Stimulated activated memory B cell treated with anti-CD40 and anti-IgM and Interleukin-4, amounts not matched to agents 10 μg/mL and 1 μg/mL and 100 μg/mL, for 72 hours (primary cell): ENCODE results near the gene PIGX.

ENCODE experiments used
- ATAC-seq: fragments of 150-1000 bp; cut with Tn5 transposase; 2 replicates; pipeline ENCODE4 v1.10.0; 2021
- H3K27ac Mint-ChIP-seq: one replicate; pipeline ENCODE4 v1.8.0; 2022; ENCODE audit warnings: mild to moderate bottlenecking, mixed read lengths
- H3K27me3 Mint-ChIP-seq: one replicate; pipeline ENCODE4 v1.8.0; 2022; ENCODE audit warnings: mixed read lengths
- H3K36me3 Mint-ChIP-seq: one replicate; pipeline ENCODE4 v1.8.0; 2022; ENCODE audit warnings: mixed read lengths
- H3K4me1 Mint-ChIP-seq: one replicate; pipeline ENCODE4 v1.8.0; 2022; ENCODE audit warnings: mixed read lengths
- H3K4me3 Mint-ChIP-seq: one replicate; pipeline ENCODE4 v1.8.0; 2022; ENCODE audit warnings: mild to moderate bottlenecking, moderate library complexity, mixed read lengths
- H3K9me3 Mint-ChIP-seq: one replicate; pipeline ENCODE4 v1.8.0; 2022; ENCODE audit warnings: mixed read lengths

PIGX gene

DNA sequence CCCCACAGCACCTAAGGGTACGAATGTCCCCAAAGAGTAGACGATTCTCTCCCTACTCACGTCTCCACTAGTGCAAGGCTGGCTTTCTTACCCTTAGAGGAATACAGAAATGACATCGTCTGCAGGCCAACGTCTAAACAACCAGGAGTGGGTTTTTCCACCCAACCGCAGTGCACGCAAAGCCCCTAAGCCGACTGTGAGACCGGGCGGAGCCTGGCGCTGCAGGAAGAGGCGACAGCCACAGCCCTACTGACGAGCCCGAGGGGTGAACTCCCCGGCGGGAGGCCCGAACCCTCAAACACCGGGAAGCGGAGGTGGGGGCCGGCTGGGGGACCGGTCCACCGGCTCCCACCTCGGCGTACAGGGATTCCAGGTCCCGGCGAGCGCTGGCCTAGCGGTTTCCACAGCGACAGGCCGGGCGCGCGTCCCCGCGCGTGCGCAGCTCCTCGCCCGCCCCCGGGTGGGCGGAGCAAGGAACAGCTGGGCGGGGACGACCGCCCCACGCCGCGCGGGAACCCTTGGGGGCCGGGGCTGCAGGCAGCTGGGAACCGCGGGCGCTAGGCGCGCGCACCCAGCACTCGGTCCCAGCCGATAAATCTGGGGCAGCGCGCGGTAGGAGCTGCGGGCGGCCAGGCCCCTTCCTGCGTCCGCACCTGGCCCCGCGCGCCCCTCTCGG, at the start of gene PIGX, which contains the start of gene CEP19:
Gene PIGX (plus strand): TSS at position 540 of the 676 bp plus-strand sequence.
Gene CEP19 (minus strand): TSS at position 413 of the 676 bp plus-strand sequence. CDS start 3,593 bp downstream, outside the sequence.
- Mint-ChIP-seq H3K27me3 (no peaks in the 10 kb centered on the region), H3K4me3 (peak within 1 kb of the TSS; percentile 89), H3K36me3 (peaks cover 8% of the 10 kb centered on the region), H3K9me3 (no peaks in the 10 kb centered on the region), H3K27ac (peak within 1 kb of the TSS; percentile 99), H3K4me1 (peaks cover 18% of the 10 kb centered on the region)
- peak; percentile 91 for ATAC-seq

DNA sequence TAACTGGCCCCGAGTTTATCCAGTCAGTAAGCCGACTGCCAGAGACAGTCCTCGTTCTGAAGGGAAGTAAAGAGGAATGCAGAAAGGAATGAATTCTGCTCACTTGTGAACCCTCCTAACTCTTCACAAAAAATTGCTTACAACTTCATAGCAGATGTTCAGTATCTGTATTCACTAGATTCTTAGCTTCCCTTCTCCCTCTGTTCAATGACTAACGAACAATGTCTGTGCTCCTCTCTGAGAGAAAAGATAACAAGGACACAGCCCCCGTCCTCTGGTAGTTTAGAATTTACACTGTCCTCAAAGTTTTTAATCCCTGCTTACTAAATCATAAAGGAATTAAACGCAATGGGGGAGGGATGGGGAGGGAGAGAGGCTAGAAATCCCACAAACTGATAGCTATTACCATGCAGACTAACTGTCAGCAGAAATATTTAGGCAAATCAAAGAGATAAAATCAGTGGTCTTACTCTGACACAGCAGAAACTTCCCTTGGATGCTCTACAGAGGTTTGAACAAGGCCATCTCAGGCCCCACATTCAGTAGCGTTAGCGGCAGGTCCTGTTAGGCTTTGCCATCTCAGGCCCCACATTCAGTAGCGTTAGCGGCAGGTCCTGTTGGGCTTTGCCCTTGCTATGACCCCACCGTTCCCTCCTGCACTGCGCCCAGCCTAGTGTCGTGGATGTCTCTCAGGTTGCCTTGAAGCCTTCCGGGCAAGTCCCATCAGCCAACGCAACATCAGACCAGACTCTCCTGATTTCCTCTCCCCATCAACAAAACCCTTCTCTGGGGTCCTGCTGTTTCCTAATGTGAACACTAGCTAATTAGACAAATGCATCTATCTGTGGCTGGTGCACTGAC, 49.2 kb upstream of the PIGX start:
- Mint-ChIP-seq H3K36me3 (peaks cover 61% of the 10 kb centered on the region), H3K4me1 (peaks cover 17% of the 10 kb centered on the region), H3K4me3 (no peak overlapping the region), H3K27me3 (no peaks in the 10 kb centered on the region), H3K9me3 (no peaks in the 10 kb centered on the region), H3K27ac (no peak overlapping the region)
- no peak for ATAC-seq

DNA sequence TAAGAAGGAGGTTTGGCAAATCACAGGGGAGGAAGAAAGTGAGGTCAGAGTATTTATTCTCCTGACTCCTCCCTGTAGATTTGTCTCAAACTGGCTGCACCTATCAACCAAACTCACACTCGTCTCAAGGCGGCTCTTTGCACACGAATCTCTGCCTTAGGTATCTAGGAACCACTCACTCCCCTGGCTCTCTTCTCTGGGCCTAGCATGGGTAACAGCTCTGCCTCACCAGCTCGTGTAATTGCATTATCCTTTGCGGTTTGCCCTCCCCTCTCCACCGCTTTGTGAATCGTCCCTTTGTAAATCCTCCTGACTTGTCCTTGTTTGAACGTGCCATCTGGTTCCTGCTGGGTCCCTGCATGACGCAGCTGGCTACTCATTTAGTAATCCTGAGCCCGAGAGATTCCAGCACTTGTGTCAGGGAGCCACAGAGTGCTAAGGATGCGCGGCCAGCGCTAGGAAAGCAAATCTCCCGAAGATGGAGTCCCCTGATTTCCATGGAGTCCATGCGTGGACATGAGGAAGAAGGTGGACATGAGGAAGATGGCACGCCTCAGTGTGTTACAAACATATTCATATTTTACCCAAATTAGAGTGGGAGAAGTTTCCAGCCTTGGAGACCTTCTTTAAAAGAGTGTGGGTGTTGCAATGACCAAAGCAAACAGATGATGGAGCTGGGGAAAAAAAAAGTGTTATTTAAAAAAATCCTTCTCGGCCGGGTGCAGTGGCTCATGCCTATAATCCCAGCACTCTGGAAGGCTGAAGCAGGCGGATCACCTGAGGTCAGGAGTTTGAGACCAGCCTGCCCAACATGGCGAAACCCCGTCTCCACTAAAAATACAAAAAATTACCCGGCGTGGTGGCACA, 45.9 kb upstream of the PIGX start:
- Mint-ChIP-seq H3K27me3 (no peaks in the 10 kb centered on the region), H3K4me3 (no peak overlapping the region), H3K36me3 (peaks cover 37% of the 10 kb centered on the region), H3K27ac (peak overlapping the region; percentile 45), H3K9me3 (no peaks in the 10 kb centered on the region), H3K4me1 (peaks cover 43% of the 10 kb centered on the region)
- ATAC-seq, result no peak

DNA sequence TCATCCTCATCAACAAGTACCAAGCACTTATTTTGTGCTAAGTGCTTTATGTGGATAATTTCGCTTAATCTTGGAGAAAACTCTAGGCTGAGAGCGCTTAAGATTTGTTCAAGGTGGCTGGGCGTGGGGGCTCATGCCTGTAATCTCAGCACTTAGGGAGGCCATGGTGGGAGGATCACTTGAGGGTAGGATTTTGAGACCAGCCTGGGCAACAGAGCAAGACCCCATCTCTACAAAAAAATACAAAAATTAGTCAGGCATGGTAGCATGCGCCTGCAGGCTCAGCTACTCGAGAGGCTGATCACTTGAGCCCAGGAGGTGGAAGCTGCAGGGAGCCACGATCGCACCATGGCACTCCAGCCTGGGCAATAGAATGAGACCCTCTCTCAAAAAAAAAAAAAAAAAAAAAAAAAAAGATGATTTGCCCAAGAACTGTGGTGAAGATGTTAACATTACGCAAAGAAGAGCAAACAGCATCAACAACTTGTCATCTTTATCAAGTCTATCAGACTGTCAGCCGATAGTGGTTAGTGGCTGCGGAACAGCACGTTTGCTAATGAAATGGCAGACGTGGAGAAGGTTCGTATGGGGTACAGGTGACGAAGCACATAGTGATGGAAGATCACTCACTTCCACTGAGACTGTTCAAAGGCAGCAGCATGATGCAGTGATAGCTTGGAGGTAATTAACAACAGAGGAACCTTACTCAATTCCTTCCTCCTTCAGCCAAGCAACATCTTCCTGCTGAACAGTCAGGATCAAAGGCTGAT, 44.9 kb upstream of the PIGX start:
- peaks cover 33% of the 10 kb centered on the region for H3K36me3 Mint-ChIP-seq
- no peak overlapping the region for H3K27ac Mint-ChIP-seq
- no peaks in the 10 kb centered on the region for H3K27me3 Mint-ChIP-seq
- H3K9me3 Mint-ChIP-seq, result no peaks in the 10 kb centered on the region
- H3K4me1 Mint-ChIP-seq, result peaks cover 50% of the 10 kb centered on the region
- no peak overlapping the region for H3K4me3 Mint-ChIP-seq
- no peak for ATAC-seq

DNA sequence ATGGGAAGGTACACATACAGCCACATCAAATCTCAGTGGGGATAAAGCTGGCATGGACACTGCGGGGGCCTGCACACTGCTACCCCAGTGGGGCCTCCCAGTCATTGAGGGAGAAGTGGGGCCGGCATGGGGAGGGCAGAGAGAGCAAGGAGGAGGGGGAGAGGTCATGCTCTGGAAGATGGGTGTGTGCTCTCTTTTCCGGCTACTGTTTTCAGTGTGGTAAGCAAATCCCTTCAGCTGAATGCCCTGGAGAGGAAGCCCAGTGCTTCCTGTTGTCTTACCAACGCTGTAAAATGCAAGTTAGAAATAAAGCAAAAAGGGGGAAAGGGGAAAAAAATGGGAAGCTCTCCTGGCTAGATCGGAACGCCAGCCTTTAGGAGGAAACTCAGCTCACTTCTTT, 41.8 kb upstream of the PIGX start:
- Mint-ChIP-seq H3K36me3 (peaks cover 26% of the 10 kb centered on the region), H3K27me3 (no peaks in the 10 kb centered on the region), H3K9me3 (peaks cover 3% of the 10 kb centered on the region), H3K4me3 (peak overlapping the region; percentile 53), H3K4me1 (peaks cover 44% of the 10 kb centered on the region), H3K27ac (peak overlapping the region; percentile 83)
- peak; percentile 79 for ATAC-seq

DNA sequence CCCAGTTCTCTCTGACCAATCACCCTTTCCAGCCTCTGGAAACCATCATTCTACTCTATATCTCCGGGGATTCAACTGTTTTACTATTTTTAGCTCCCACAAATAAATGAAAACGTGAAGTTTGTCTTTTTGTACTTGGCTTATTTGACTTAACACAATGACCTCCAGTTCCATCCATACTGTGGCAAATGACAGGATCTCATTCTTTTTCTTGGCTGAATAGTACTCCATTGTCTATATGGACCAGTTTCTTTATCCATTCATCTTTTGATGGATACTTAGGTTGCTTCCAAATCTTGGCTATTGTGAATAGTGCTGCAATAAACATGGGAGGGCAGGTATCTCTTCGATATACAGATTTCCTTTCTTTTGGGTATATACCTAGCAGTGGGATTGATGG, 38.5 kb upstream of the PIGX start:
- Mint-ChIP-seq H3K4me1 (peaks cover 39% of the 10 kb centered on the region), H3K27ac (no peak overlapping the region), H3K9me3 (peaks cover 3% of the 10 kb centered on the region), H3K36me3 (peaks cover 11% of the 10 kb centered on the region), H3K27me3 (no peaks in the 10 kb centered on the region), H3K4me3 (no peak overlapping the region)
- ATAC-seq, result no peak

DNA sequence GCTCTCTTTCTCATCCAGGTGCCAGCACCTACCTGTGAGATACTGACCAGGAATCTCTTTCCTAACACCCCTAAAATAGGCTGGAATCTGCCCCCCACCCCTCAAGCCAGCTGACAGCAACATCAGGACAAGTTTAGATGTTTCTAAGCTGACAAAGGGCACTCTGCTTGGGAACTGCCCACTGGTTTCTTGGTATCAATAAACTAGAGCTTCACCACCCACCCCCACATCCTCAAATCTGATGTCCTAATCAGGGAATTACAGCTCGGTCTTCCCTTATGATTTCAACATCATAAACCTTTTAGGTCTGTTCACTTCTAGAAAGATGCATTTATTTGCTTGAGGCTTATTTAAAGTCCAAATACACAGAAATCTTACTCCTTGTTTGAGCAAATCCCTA, 34.8 kb upstream of the PIGX start:
- no peak overlapping the region for H3K4me3 Mint-ChIP-seq
- H3K4me1 Mint-ChIP-seq, result peaks cover 12% of the 10 kb centered on the region
- no peak for ATAC-seq
- H3K9me3 Mint-ChIP-seq, result peaks cover 3% of the 10 kb centered on the region
- H3K27me3 Mint-ChIP-seq, result no peaks in the 10 kb centered on the region
- peaks cover 13% of the 10 kb centered on the region for H3K36me3 Mint-ChIP-seq
- H3K27ac Mint-ChIP-seq, result peak overlapping the region; percentile 40

DNA sequence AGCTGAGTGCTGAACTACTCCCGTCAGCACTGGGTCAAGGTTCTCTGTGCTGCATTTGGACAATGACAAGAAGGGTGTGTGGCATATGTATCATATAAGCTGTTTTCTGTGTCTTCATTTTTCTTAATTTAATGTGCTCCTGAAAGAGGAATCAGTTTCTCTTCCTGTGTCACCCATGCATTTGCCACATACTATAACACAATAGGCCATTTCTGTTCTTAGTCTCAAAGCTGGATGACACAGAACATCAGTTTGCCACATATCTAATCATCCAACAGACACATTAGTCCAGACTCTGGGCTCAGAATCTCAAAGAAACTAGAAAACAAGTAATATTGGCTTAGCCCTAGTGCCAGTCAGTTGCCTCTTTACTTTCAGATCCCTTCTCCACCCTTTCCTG, 34.2 kb upstream of the PIGX start:
- no peak for ATAC-seq
- peak overlapping the region; percentile 40 for H3K27ac Mint-ChIP-seq

DNA sequence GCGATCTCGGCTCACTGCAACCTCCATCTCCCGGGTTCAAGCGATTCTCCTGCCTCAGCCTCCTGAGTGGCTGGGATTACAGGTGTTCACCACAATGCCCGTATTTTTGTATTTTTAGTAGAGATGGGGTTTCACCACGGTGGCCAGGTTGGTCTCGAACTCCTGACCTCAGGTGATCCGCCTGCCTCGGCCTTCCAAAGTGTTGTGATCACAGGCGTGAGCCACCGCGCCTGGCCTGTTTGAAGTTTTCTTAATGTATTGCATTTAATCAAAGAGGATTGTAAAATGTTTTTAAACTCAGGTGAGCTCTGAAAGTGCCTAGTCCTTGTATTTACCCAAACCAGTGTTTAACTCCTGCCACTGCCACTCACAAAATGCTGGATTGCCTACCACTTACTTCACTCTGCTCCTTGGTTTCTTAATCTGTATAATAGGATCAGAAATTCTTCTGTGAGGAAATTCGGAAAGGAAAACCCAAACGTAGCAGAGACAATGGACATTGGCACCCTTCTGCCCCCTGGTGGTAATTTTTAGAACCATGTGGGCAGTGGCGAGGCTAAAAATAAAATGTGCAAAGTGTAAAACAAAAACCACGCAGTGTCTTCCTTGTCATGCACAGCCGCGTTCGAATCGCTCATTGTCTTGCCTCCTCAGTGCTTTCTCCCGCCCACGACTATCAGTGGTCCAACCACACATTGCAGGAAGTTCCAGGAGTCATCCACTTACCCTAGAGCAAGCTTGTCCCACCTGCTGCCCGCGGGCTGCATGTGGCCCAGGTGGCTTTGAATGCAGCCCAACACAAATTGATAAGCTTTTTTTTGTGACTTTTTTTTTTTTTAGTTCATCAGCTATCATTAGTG, 27.4 kb upstream of the PIGX start:
- Mint-ChIP-seq H3K27me3 (no peaks in the 10 kb centered on the region), H3K4me3 (peak overlapping the region; percentile 22), H3K27ac (peak overlapping the region; percentile 49), H3K9me3 (peaks cover 2% of the 10 kb centered on the region), H3K4me1 (peaks cover 40% of the 10 kb centered on the region), H3K36me3 (peaks cover 12% of the 10 kb centered on the region)
- peak; percentile 97 for ATAC-seq

More for the DNA sequence above, 34.2 kb upstream of the PIGX start:
- Mint-ChIP-seq H3K4me1 (peaks cover 12% of the 10 kb centered on the region), H3K36me3 (peaks cover 15% of the 10 kb centered on the region), H3K27me3 (no peaks in the 10 kb centered on the region), H3K9me3 (peaks cover 3% of the 10 kb centered on the region), H3K4me3 (no peak overlapping the region)

DNA sequence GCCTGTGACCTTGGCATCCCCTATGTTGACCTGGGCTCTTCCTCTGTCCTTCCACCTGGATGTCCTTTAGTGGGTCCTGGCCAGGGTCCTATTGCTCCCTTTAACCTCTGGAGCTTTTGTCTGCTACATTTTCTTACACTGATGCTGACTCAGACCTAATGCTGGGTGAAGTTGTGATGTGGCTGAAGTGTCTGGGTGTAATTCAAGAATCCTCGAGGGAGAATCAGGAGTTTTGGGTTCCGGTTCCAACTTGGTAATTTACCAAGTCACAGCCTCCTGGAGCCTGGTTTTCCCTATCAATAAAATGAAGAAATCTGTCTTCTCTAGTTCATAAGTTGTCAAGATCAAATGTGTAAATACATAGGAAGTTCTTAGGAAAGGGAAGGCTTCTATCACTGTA, 25.7 kb upstream of the PIGX start:
- no peak overlapping the region for H3K4me3 Mint-ChIP-seq
- peaks cover 47% of the 10 kb centered on the region for H3K4me1 Mint-ChIP-seq
- H3K9me3 Mint-ChIP-seq, result peaks cover 2% of the 10 kb centered on the region
- peak overlapping the region; percentile 11 for H3K27ac Mint-ChIP-seq
- H3K27me3 Mint-ChIP-seq, result no peaks in the 10 kb centered on the region
- ATAC-seq, result no peak
- H3K36me3 Mint-ChIP-seq, result peaks cover 12% of the 10 kb centered on the region

DNA sequence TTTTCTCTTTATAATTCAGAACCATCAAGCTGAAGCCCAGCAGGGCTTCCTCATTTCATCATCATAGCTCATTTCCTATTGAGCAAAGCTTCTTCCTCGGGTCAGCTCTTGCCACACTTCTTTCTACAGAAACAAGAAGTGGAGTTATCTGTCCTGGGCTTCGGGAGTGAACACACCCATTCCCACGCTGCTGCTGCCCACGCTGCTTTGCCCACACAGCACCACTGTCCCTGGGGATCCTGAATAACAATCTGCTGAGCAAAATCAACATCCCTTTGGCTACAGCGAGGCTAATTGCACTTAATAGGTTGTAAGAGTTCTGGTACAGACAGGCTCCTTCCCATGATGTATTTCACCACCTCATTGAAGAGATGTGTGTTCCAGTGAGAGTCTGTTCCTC, 23.8 kb upstream of the PIGX start:
- ATAC-seq, result peak; percentile 40
- peaks cover 47% of the 10 kb centered on the region for H3K4me1 Mint-ChIP-seq
- no peaks in the 10 kb centered on the region for H3K9me3 Mint-ChIP-seq
- H3K4me3 Mint-ChIP-seq, result no peak overlapping the region
- no peaks in the 10 kb centered on the region for H3K36me3 Mint-ChIP-seq
- peak overlapping the region; percentile 4 for H3K27ac Mint-ChIP-seq
- H3K27me3 Mint-ChIP-seq, result no peaks in the 10 kb centered on the region

DNA sequence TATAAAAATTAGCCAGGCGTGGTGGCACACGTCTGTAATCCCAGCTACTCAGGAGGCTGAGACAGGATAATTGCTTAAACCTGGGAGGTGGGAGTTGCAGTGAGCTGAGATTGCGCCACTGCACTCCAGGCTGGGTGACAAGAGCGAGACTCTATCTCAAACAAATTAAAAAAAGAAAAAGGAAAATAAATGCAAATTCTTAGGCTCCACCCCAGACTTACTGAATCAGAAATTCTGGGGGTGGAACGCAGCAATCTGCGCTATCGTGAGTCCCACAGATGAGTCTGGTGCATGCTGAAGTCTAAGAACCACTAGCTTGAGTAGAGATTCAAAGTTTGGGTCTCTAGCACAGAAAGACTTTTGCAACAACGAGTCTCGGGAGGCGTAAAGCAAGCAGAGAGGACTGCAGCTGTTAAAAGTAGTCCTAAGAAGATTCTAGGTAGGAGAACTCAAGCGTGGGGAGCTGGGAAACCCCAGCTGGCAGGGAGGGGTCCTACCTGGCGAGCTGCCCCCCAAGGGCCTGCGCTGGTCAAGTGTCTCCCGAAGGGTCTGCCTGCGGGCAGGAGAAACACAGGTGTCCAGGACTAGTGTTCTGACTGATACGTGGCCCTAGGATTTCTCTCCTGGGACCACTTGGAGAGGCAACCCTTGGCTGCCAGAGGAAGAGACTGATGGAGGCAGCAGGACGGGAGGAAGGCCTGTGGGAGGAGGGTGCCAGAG, 22.1 kb upstream of the PIGX start:
- ATAC-seq, result no peak
- Mint-ChIP-seq H3K9me3 (no peaks in the 10 kb centered on the region), H3K4me3 (no peak overlapping the region), H3K27ac (no peak overlapping the region), H3K4me1 (peaks cover 39% of the 10 kb centered on the region), H3K36me3 (no peaks in the 10 kb centered on the region), H3K27me3 (no peaks in the 10 kb centered on the region)

DNA sequence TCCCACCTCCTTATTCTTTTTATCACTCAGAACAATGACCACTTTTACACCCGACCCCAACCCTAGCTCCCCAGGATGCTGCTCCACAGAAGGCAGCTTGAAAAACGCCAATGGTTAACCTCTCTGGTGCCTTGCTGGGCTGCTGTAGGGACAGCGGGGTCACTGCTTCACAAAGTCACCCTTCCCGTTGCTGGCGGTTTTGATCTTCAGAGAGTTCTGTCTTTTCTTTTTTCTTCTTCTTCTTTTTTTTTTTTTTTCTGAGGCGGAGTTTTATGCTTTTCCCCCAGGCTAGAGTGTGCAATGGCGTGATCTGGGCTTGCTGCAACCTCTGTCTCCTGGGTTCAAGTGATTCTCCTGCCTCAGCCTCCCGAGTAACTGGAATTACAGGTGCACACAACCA, 20.8 kb upstream of the PIGX start:
- H3K4me3 Mint-ChIP-seq, result no peak overlapping the region
- H3K36me3 Mint-ChIP-seq, result no peaks in the 10 kb centered on the region
- H3K27me3 Mint-ChIP-seq, result no peaks in the 10 kb centered on the region
- ATAC-seq, result no peak
- H3K9me3 Mint-ChIP-seq, result no peaks in the 10 kb centered on the region
- H3K4me1 Mint-ChIP-seq, result peaks cover 33% of the 10 kb centered on the region
- H3K27ac Mint-ChIP-seq, result no peak overlapping the region
